Activated CD4-positive, alpha-beta T cell treated with anti-CD3 and anti-CD28 coated beads for 48 hours (primary cell): ENCODE data around the gene ZNF662.

Experiments used
- DNase-seq: peaks from one replicate; pipeline ENCODE4 v3.0.0-alpha.2; 2020

The ZNF662 gene

DNA sequence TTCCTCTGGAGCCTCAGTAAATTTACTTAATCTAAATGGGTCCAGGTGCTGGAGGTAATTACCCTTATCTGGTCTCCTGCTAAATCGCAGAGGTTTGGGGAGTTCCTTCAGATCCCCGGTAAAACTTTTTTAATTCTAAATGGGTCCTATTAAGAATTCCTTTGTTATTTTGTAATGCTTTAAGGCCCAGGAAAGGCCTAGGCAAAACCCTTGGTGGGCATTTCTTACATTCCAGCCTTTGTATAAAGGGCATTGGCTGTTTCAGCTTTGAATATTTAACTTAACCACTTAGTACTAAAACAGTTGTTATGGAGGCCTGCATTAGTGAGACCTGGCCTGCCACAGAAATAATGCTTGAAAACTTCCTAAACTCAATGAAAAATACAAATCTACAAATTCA lies 14.9 kb upstream of the ZNF662 start:
- no peak for DNase-seq

GRCh38 chr3:42892169-42892568 lies 13.8 kb upstream of the ZNF662 start:
- DNase-seq = no peak

GRCh38 chr3:42892807-42893206 lies 13.1 kb upstream of the ZNF662 start:
- no peak for DNase-seq

DNA sequence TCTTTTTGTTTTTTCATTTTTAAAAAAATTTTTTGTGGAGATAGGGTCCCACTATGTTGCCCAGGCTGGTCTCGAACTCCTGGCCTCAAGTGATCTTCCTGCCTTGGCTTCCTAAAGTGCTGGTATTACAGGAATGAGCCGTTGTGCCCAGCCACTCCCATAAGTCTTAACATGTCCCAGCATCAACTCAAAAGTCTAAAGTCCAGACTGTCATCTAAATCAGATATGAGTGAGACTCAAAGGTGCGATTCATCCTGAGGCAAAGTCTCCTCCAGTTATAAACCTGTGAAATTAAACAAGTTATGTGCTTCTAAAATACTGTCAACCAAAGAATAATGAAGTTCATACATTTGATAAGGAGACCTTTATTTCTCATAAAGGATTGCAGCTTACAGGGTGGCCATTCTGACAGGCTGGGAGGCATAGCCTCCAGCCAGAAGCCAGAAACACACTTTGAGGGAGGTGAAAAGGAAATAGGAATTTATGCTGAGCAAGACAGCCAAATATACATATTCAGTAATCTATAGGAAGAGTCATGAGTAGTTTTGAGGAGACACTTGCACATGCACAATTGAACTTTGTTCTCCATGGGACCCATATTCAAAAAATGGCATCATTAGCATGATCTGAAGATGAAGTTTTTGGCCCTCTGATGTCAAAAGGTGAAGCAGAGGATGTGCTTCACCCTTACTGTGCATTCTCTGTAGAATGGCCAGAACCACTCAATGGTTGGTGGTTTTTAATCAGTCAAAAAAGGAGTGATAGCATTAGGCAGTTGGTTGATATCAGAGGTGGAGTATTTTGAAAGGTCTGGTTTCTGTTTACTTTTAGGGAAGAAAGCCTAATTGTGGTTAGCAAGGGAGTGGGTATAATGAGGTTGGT lies 11.0 kb upstream of the ZNF662 start:
- DNase-seq = no peak

DNA sequence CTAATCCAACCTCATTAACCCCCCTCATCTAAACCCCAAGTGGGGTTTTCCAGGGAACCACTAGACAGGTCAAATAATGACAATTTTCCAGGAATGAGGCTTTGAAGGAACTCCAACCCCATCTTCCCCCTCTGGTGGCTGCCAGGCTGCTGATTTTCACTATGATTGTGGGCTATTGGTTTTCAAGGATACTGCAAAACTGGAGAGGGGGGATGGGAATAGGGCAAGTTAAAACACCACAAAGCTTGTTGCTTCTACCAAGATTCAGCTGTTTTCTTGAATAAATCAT lies 10.4 kb upstream of the ZNF662 start:
- no peak for DNase-seq

GRCh38 chr3:42898896-42899675 lies 6.9 kb upstream of the ZNF662 start:
- no peak for DNase-seq

GRCh38 chr3:42900226-42901072 lies 5.5 kb upstream of the ZNF662 start:
- no peak for DNase-seq

GRCh38 chr3:42901073-42901415 lies 4.9 kb upstream of the ZNF662 start:
- DNase-seq = no peak

DNA sequence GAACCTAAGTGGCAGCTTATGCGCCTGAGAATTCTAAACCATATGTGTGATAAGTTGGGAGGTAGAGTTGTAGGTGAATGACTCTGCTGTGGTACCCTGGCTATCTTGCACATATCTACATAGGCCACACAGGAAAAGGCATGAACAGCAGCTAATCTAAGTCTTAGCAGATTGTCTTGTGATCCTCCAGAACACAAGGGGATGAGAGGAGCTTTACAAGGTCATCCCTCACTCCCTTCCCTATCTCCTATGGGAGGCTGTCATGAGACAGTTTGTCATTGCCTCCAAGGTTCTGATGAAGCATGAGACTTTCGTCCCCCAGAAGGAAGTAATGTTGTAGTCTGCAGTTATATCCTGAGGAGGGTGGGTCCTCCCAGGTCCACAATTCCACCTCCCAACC lies 3.7 kb upstream of the ZNF662 start:
- DNase-seq = no peak

DNA sequence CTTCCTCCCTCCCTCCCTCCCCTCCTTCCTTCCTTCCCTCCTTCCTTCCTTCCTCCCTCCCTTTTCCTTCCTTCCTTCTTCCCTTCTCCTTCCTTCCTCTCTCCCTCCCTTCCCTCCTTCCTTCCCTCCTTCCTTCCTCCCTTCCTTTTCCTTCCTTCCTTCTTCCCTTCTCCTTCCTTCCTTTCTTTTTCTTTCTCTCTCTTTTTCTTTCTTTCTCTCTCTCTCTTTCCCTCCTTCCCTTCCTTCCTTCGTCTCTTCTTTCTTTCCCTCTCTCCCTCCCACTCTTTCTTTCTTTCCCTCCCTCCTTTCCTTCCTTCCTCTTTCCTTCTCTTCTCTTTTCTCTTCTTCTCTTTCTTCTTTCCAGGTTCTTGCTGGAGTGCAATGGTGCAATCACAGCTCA lies 1.9 kb upstream of the ZNF662 start:
- no peak for DNase-seq

- no peak for DNase-seq
Observed at GRCh38 chr3:42905740-42906069, 237 bp upstream of the ZNF662 start.

- DNase-seq = no peak
Observed at GRCh38 chr3:42906848-42907183, 874 bp downstream of the ZNF662 start.

- DNase-seq = no peak
Observed at GRCh38 chr3:42908675-42909074, 2.7 kb downstream of the ZNF662 start.

DNA sequence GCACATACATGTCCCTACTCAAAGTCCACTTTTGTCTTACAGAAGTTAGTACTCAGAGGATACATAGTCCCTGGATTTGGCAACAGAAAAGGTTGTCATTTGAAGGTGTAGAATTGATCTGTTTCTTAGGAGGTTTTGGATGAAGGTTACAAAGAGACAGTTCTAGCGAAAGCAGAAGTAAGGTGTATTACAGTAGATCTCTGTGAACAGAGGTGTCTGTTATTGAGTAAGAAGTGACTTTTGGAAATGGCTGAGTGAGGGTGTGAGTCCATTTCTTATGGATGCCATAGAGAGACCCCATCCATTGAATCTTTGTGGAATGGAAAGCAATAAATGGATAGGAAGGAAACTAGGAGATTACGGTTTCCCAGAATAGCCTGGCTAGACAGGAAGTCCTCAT lies 5.6 kb downstream of the ZNF662 start:
- DNase-seq = no peak

- no peak for DNase-seq
Observed at GRCh38 chr3:42914771-42915515, 9.0 kb downstream of the ZNF662 start.

DNA sequence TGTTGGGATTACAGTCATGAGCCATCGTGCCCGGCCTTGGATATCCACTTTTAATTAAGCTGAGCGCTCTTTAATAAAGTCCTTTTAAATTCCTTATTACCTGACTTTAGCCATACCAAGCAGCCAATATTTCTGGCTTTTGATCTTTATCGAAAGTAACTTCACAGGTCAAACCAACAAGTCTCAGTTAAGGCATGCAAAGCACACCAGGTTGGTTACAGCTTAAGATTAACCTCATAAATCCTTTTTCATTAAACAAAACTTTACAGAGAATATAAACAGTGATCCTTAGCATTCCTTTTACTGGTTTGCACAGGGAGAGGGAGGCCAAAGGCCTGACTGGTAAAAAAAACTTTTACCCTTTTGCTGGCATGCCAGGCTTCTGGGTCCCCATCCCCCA lies 17.7 kb downstream of the ZNF662 start:
- DNase-seq = no peak

GRCh38 chr3:42926310-42926709 lies 20.4 kb downstream of the ZNF662 start:
- no peak for DNase-seq

DNA sequence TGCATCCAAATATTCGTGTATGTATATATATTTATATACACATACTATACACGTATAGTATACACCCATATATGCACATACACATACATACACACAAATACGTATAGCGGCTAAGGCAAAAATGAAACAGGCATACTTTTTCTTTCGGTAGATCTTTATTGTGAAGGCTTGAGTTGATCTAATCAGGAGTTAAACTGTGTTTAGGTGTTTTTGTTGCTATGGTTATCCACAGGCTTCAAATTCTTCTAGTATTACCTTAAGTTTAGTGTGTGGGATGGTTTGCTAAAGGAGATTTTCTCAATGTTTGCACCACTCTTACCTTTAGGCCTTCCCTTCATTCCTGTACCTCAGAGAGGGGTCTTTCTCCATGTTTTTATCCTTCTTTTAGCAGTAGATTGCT lies 28.2 kb downstream of the ZNF662 start:
- DNase-seq = no peak

GRCh38 chr3:42934910-42935309 lies 29.0 kb downstream of the ZNF662 start:
- DNase-seq = no peak

DNA sequence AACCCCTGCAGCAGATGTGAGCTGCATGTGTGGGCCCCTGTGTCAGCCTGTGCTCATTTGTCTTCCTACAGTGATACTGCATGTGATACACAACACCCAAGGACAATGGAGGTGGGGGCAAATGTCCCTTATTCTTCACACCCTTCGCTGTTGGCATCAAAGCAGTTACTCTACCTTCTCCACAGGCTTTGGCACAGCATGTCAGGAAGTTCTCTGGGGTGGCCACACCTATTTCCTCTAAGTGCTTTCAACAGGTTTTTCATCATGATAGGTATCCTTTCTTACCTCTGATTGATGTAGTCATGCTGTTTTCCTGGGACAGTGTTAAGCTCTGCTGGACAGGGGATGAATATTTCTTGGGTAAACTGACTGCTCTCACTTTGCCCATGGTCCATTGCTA lies 29.5 kb downstream of the ZNF662 start:
- DNase-seq = no peak

GRCh38 chr3:42936157-42936981 lies 30.4 kb downstream of the ZNF662 start:
- no peak for DNase-seq

- no peak for DNase-seq
Observed at GRCh38 chr3:42937334-42937733, 31.4 kb downstream of the ZNF662 start.
